ENCODE measurements around the gene DRG2.

The DRG2 gene

GRCh38 chr17:18087610-18088491, at the start of gene DRG2:
DRG2 (plus strand) TSS chr17:18087948; CDS start chr17:18088024, 76 bp downstream.
- no peak for TF ChIP-seq CTCF (IDR thresholded peaks at IDR 0.05; ENCODE audit: control insufficient read depth, extremely low read depth, insufficient read depth)
- peak within 1 kb of the TSS; percentile 100 for H3K4me3 ChIP-seq (ENCODE audit: low read depth, low read length)
- DNase-seq (ENCODE audit: low read depth) = peak; percentile 76

GRCh38 chr17:18038149-18038850, 49.4 kb upstream of the DRG2 start:
- H3K4me3 ChIP-seq (ENCODE audit: low read depth, low read length) = peak overlapping the region; percentile 91
- DNase-seq (ENCODE audit: low read depth) = no peak
- TF ChIP-seq CTCF (IDR thresholded peaks at IDR 0.05; ENCODE audit: control insufficient read depth, extremely low read depth, insufficient read depth) = no peak

GRCh38 chr17:18038861-18039534, 48.8 kb upstream of the DRG2 start, which contains the start of the genes ATPAF2 and GID4:
ATPAF2 (minus strand) TSS chr17:18039168; CDS start chr17:18039013, 155 bp downstream.
GID4 (plus strand) TSS chr17:18039408; CDS start chr17:18039465, 57 bp downstream.
- H3K4me3 ChIP-seq (ENCODE audit: low read depth, low read length) = peak within 1 kb of the TSS; percentile 91
- no peak for TF ChIP-seq CTCF (IDR thresholded peaks at IDR 0.05; ENCODE audit: control insufficient read depth, extremely low read depth, insufficient read depth)
- DNase-seq (ENCODE audit: low read depth) = peak; percentile 95

DNA sequence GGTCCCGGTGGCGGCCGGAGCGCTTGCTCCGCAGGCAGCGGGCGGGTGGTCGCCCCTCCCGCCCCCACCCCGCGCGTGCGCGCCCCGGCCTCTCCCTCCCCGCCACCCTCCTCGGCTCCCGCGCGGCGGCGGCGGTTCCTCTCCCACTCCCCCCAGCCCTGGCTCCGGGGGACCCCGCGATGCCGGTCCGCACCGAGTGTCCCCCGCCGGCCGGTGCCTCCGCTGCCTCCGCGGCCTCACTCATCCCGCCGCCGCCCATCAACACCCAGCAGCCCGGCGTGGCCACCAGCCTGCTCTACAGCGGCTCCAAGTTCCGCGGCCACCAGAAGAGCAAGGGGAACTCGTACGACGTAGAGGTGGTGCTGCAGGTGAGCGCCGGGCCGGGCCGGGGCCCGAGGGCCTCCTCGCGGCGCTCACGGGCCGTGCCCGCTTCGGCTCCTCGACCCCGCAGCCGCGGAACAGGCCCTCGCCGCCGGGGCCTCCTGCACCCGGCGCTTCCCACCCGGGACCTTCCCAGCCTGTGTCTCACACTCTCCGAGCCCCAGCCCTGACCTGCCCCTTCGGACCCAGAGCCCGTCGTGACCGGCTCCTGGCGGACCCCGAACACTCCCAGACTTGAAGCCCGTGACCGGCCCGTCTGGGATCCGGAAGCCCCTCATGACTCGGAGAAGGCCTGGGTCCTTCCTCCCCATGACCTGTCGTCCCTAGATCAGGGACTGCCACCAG, 48.0 kb upstream of the DRG2 start:
- no peak for TF ChIP-seq CTCF (IDR thresholded peaks at IDR 0.05; ENCODE audit: control insufficient read depth, extremely low read depth, insufficient read depth)
- DNase-seq (ENCODE audit: low read depth) = no peak
- H3K4me3 ChIP-seq (ENCODE audit: low read depth, low read length) = peak overlapping the region; percentile 91

DNA sequence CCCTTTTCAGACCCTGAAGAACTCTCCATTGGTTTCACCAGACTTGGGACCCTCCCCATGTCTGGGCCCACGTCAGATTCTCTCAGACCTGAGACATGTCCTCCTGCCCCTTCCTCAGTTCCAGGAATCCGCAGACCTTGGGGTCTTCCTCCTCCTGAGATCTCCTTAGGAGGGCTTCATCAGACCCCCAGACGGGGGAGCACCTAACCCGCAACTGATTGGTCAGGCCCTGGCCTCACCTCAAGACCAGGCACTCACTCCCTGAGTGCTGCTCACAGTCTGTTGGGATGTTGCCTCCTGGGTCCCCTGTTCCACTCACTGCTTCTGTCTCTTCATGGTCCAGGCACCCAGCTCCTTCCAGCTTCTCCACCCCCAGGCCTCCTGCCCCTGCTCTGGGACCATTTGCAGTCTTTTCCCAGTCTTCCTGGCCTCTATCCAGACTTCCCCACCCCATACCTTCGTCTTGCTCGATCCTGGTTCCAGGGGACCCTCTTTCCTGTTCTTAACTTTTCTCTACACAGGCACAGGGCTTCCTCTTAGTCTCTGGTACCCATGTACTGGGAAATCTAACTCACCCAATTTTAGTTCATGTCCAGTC, 47.4 kb upstream of the DRG2 start:
- no peak for DNase-seq (ENCODE audit: low read depth)
- TF ChIP-seq CTCF (IDR thresholded peaks at IDR 0.05; ENCODE audit: control insufficient read depth, extremely low read depth, insufficient read depth) = no peak

GRCh38 chr17:18041776-18042175, 46.0 kb upstream of the DRG2 start:
- DNase-seq (ENCODE audit: low read depth) = no peak
- TF ChIP-seq CTCF (IDR thresholded peaks at IDR 0.05; ENCODE audit: control insufficient read depth, extremely low read depth, insufficient read depth) = no peak
- no peak overlapping the region for H3K4me3 ChIP-seq (ENCODE audit: low read depth, low read length)

More for the DNA sequence above, 47.4 kb upstream of the DRG2 start:
- peak overlapping the region; percentile 91 for H3K4me3 ChIP-seq (ENCODE audit: low read depth, low read length)
